Sigmoid colon (tissue), 4 donors: ENCODE data around the gene CFAP45.

Experiments
- CTCF ChIP-seq, 4 experiments: fragments of 450-650 bp in 3 of 4; fragments of 200-600 bp in 1 of 4; IDR thresholded peaks; one replicate each; pipeline ENCODE4 v1.5.1; 2016 to 2019; ENCODE audit warnings: antibody characterized with exemption in 4 of 4, mild to moderate bottlenecking in 3 of 4, moderate library complexity in 2 of 4
- POLR2AphosphoS5 ChIP-seq, 4 donors: sonication (generic); formaldehyde crosslinking; IDR thresholded peaks; one replicate each; pipeline ENCODE4 v1.6.1; 2017; ENCODE audit warnings: antibody characterized with exemption in 4 of 4

GRCh38 chr1:159869173-159869572, 30.8 kb downstream of the CFAP45 start:
- TF ChIP-seq CTCF (IDR thresholded peaks at IDR 0.05) (no peak), POLR2AphosphoS5 (IDR thresholded peaks at IDR 0.05) (no peak)
